ENCODE data around the gene COPZ1. TPM values are rescaled to one million over a fixed set of nuclear protein-coding genes. Genes with fewer than 3 reads are reported as not detected.

Gene COPZ1
- total and polyA plus RNA-seq, 9 of the 15 experiments (the other 6 are each of a cell fraction or from before 2014, with no cell fraction given): 137 to 487 (median 233) TPM

- TF ChIP-seq, protein P1, sequence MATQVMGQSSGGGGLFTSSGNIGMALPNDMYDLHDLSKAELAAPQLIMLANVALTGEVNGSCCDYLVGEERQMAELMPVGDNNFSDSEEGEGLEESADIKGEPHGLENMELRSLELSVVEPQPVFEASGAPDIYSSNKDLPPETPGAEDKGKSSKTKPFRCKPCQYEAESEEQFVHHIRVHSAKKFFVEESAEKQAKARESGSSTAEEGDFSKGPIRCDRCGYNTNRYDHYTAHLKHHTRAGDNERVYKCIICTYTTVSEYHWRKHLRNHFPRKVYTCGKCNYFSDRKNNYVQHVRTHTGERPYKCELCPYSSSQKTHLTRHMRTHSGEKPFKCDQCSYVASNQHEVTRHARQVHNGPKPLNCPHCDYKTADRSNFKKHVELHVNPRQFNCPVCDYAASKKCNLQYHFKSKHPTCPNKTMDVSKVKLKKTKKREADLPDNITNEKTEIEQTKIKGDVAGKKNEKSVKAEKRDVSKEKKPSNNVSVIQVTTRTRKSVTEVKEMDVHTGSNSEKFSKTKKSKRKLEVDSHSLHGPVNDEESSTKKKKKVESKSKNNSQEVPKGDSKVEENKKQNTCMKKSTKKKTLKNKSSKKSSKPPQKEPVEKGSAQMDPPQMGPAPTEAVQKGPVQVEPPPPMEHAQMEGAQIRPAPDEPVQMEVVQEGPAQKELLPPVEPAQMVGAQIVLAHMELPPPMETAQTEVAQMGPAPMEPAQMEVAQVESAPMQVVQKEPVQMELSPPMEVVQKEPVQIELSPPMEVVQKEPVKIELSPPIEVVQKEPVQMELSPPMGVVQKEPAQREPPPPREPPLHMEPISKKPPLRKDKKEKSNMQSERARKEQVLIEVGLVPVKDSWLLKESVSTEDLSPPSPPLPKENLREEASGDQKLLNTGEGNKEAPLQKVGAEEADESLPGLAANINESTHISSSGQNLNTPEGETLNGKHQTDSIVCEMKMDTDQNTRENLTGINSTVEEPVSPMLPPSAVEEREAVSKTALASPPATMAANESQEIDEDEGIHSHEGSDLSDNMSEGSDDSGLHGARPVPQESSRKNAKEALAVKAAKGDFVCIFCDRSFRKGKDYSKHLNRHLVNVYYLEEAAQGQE (IDR thresholded peaks at IDR 0.05; ENCODE audit: borderline replicate concordance): no peak
- TF ChIP-seq, protein P1 (CRISPR knock-in tag; IDR thresholded peaks at IDR 0.05; ENCODE audit: low read depth): no peak
- TF ChIP-seq NR2C1 (IDR thresholded peaks at IDR 0.05) (no peak), NR2C1 (tag; IDR thresholded peaks at IDR 0.05) (no peak), CREBBP (IDR thresholded peaks at IDR 0.05; ENCODE audit: low read depth, low read length) (no peak), ZNF717 (CRISPR knock-in tag; IDR thresholded peaks at IDR 0.05) (no peak), EZH2 (IDR thresholded peaks at IDR 0.05; ENCODE audit: borderline replicate concordance, low read depth, low read length) (no peak), SIRT6 (IDR thresholded peaks at IDR 0.05; ENCODE audit: low read depth, low read length) (no peak), SAFB2 (IDR thresholded peaks at IDR 0.05; ENCODE audit: borderline replicate concordance, low read depth, low read length, severe bottlenecking) (no peak), ZNF408 (CRISPR knock-in tag; IDR thresholded peaks at IDR 0.05; ENCODE audit: low read depth) (no peak), ETV1 (tag; conservative IDR thresholded peaks at IDR 0.05; ENCODE audit: low read depth) (peak; percentile 73; the same call in 1 of the 2 replicates), PRMT5 (CRISPR knock-in tag; IDR thresholded peaks at IDR 0.05) (no peak), BCOR (IDR thresholded peaks at IDR 0.05) (no peak), SETDB1 (IDR thresholded peaks at IDR 0.05; ENCODE audit: low read length) (no peak), SPI1 (IDR thresholded peaks at IDR 0.05; ENCODE audit: borderline replicate concordance, low read depth, low read length) (no peak), TRIM28 (IDR thresholded peaks at IDR 0.05) (no peak), SRSF7 (optimal IDR thresholded peaks at IDR 0.05; ENCODE audit: low read depth, low read length) (no peak), NONO (IDR thresholded peaks at IDR 0.05; ENCODE audit: low read depth in 2 of 2, low read length in 1 of 2) (no peak), TCF7L2 (IDR thresholded peaks at IDR 0.05; ENCODE audit: low read depth, low read length) (no peak)
- TF ChIP-seq, protein P2, sequence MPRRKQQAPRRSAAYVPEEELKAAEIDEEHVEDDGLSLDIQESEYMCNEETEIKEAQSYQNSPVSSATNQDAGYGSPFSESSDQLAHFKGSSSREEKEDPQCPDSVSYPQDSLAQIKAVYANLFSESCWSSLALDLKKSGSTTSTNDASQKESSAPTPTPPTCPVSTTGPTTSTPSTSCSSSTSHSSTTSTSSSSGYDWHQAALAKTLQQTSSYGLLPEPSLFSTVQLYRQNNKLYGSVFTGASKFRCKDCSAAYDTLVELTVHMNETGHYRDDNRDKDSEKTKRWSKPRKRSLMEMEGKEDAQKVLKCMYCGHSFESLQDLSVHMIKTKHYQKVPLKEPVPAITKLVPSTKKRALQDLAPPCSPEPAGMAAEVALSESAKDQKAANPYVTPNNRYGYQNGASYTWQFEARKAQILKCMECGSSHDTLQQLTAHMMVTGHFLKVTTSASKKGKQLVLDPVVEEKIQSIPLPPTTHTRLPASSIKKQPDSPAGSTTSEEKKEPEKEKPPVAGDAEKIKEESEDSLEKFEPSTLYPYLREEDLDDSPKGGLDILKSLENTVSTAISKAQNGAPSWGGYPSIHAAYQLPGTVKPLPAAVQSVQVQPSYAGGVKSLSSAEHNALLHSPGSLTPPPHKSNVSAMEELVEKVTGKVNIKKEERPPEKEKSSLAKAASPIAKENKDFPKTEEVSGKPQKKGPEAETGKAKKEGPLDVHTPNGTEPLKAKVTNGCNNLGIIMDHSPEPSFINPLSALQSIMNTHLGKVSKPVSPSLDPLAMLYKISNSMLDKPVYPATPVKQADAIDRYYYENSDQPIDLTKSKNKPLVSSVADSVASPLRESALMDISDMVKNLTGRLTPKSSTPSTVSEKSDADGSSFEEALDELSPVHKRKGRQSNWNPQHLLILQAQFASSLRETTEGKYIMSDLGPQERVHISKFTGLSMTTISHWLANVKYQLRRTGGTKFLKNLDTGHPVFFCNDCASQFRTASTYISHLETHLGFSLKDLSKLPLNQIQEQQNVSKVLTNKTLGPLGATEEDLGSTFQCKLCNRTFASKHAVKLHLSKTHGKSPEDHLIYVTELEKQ (CRISPR knock-in tag; IDR thresholded peaks at IDR 0.05): no peak
Observed at GRCh38 chr12:54352022-54352531, 27.1 kb downstream of the COPZ1 start (continued).
